ENCODE measurements around the gene SIGMAR1.

SIGMAR1 gene

DNA sequence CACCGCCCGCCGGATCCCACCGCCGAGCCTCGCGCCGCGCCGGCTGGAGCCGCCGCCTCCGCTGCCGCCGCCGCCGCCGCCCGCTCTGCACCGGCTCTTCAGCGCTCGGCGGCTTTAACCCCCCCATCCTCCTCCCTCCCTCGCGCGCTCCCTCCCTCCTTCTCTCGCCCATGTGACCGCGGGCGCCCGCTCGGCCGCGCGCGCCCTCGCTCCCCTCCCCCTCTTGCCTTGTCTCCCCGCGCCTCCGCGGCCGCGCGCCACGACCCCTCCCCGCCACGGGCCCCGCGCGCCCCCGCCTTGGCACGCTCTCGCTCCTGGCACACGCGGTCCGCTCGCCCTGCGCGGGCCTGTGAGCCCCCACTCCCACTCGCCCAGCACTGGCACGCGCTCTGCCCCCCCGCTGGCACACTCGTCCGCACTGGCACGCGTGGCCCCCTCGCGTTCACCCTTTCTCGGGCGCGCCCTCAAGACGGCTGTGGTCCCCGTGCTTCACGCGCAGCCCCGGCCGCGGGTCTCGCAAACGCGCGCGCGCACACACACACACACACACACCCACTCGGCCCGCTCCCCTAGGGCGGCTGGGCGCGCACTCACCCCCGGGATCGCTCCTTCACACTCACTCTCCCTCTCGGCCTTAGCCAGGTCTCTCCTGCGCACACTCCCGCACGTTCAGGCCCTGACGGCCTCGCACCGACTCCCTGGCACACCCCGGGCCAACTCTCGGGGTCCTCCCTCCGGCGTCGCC lies 47.8 kb downstream of the SIGMAR1 start, which contains the start of gene CNTFR:
Gene CNTFR (minus strand): TSS at position 89 of the 745 bp plus-strand sequence. CDS start 20,743 bp downstream, outside the sequence.
- Histone ChIP-seq H3K9ac (ENCODE audit: low read length) (no peak within 1 kb of the TSS), H3K9me3 (ENCODE audit: control insufficient read depth, low read length) (no peaks in the 10 kb centered on the region), H3K27me3 (ENCODE audit: control insufficient read depth, insufficient read depth, low read length) (peaks cover 89% of the 10 kb centered on the region), H3K4me3 (ENCODE audit: low read length) (no peak within 1 kb of the TSS), H3K36me3 (ENCODE audit: control insufficient read depth, insufficient read depth, low read length) (no peaks in the 10 kb centered on the region), H3K4me1 (ENCODE audit: control insufficient read depth, insufficient read depth, low read length) (peaks cover 28% of the 10 kb centered on the region)

DNA sequence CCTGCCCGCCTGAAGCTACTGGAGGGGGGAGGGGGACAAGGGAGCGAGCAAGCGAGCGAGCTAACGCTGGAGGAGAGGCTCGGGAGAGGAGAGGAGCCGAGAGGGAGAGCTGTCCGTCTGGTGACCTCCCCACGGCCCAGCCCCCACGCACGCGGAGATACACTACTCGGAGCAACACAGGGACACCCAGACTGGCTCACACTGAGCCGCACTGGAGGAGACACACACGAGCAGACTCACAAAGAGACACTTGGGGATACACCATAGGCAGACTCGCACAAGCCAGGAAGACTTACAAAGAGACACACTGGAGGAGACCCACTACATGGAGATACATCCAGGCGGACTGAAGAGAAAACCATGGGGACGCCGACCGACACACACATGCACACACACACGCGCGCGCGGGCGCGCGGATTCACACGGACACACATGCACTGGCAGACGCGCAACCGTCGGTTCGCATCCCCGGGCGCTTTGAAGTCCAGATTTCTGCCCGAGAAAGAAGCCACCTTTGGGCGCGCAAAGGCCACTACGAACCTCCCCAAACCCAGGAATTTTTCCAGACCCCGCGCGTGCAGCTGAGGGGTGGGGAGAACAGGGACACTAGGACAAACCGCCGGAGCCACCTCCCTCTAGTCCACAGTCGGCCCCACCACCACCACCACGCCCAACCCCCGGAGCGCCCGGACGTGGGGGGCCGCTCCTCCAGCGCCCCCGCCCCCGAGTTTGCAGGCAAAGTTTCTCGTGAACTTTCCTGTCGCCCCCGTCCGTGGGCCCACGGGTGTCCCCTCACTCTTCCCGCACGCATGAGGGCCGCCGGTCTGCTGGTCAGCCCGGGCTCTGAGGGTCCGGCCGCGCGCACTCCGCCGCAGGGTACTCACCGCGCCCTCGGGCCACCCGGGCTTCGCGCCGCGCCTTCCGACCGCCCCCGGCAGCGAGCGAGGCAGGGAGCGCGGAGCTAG lies 48.6 kb downstream of the SIGMAR1 start:
- Histone ChIP-seq H3K9me3 (ENCODE audit: control insufficient read depth, low read length) (no peaks in the 10 kb centered on the region), H3K27me3 (ENCODE audit: control insufficient read depth, insufficient read depth, low read length) (peaks cover 97% of the 10 kb centered on the region), H3K4me3 (ENCODE audit: low read length) (no peak overlapping the region), H3K4me1 (ENCODE audit: control insufficient read depth, insufficient read depth, low read length) (peaks cover 28% of the 10 kb centered on the region), H3K9ac (ENCODE audit: low read length) (no peak overlapping the region), H3K36me3 (ENCODE audit: control insufficient read depth, insufficient read depth, low read length) (no peaks in the 10 kb centered on the region)

DNA sequence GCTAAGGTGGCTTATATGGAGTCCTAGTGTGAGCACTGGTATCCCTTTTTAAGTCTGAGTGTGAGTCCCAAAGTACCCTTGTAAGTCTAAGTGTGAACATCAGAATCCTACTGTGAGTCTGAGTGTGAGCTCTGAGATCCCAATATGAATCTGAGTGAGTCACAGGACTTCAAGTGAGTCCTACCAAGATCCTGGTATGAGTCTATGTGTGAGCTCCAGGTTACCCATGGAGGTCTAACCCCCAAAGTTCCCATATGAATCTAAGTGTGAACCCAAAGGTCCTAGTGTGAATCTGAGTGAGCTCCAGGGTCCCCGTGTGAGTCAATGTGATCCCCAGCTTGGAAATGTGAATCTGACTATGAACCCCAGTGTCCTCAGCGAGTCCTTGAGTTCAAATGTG lies 50.3 kb downstream of the SIGMAR1 start:
- peaks cover 93% of the 10 kb centered on the region for H3K27me3 ChIP-seq (ENCODE audit: control insufficient read depth, insufficient read depth, low read length)
- H3K4me3 ChIP-seq (ENCODE audit: low read length) = no peak overlapping the region
- no peak overlapping the region for H3K9ac ChIP-seq (ENCODE audit: low read length)
- no peaks in the 10 kb centered on the region for H3K36me3 ChIP-seq (ENCODE audit: control insufficient read depth, insufficient read depth, low read length)
- peaks cover 21% of the 10 kb centered on the region for H3K4me1 ChIP-seq (ENCODE audit: control insufficient read depth, insufficient read depth, low read length)
- no peaks in the 10 kb centered on the region for H3K9me3 ChIP-seq (ENCODE audit: control insufficient read depth, low read length)

DNA sequence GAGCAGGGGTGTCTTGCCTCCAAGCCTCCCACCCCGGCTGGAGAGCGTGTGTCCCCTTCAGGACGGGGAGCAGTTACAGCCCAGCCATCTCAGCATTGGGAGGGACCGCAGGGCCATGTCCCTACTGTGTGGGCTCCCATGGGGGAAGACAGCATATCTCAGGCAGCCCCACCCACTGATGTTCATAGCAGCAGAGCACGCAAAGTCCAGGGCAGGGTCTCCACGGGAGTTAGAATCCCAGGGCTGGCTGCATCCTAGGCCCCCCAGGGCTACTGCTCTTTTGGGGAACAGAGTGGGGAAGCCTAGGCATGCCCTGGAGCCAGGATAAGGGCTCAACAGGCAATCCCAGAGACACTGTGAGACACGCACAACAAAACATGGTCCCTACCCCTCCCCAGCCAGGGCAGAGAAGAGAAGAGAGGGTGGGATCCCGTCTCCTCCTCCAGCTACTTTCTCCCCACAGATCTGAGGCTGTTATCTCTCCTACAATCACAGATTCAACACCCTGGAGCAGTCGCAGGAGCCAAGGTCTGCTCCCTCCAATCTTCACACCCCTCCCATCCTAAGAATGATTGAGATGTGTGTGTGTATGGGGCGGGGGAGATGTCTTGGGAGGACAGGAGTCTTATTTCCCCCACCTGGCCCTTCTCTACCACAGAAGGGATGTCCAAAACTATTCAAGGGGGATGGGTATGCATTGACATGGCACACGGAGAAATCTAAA lies 51.5 kb downstream of the SIGMAR1 start:
- Histone ChIP-seq H3K36me3 (ENCODE audit: control insufficient read depth, insufficient read depth, low read length) (no peaks in the 10 kb centered on the region), H3K9ac (ENCODE audit: low read length) (no peak overlapping the region), H3K4me3 (ENCODE audit: low read length) (no peak overlapping the region), H3K27me3 (ENCODE audit: control insufficient read depth, insufficient read depth, low read length) (peaks cover 86% of the 10 kb centered on the region), H3K9me3 (ENCODE audit: control insufficient read depth, low read length) (no peaks in the 10 kb centered on the region), H3K4me1 (ENCODE audit: control insufficient read depth, insufficient read depth, low read length) (peaks cover 13% of the 10 kb centered on the region)

DNA sequence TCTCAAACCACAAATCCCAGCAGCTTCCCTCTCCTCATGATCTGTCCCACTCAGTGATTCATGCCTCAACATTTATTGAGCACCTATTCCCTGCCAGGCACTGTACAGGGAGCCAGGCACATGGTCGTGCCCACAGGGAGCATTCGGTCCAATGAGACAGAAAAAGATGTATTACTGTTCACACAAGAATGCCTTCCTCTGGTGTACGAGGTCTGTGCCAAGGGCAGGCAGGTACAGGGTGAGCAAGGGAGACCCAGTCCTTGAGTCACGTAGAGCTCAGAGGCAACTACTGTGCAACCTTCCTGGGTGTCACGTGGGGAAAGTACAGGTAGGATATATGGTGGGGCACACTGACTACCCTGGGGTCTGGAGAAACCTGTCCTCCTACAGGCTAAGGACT lies 52.6 kb downstream of the SIGMAR1 start:
- no peaks in the 10 kb centered on the region for H3K36me3 ChIP-seq (ENCODE audit: control insufficient read depth, insufficient read depth, low read length)
- H3K4me1 ChIP-seq (ENCODE audit: control insufficient read depth, insufficient read depth, low read length) = peaks cover 1% of the 10 kb centered on the region
- H3K4me3 ChIP-seq (ENCODE audit: low read length) = no peak overlapping the region
- no peaks in the 10 kb centered on the region for H3K9me3 ChIP-seq (ENCODE audit: control insufficient read depth, low read length)
- no peak overlapping the region for H3K9ac ChIP-seq (ENCODE audit: low read length)
- H3K27me3 ChIP-seq (ENCODE audit: control insufficient read depth, insufficient read depth, low read length) = peaks cover 86% of the 10 kb centered on the region

Measured in mucosa of stomach (tissue), 1 donor.